Mucosa of stomach (tissue), 1 donor: ENCODE data around the gene TAC4.

Experiments
- H3K27me3 ChIP-seq: one replicate; pipeline ENCODE4 v1.7.0; 2013; ENCODE audit warnings: mild to moderate bottlenecking, low read length; ENCODE audit not compliant: control insufficient read depth, insufficient read depth
- H3K36me3 ChIP-seq: one replicate; pipeline ENCODE4 v1.7.0; 2013; ENCODE audit warnings: low read length; ENCODE audit not compliant: control insufficient read depth, insufficient read depth
- H3K4me1 ChIP-seq: one replicate; pipeline ENCODE4 v1.7.0; 2013; ENCODE audit warnings: mild to moderate bottlenecking, low read length; ENCODE audit not compliant: control insufficient read depth, insufficient read depth
- H3K4me3 ChIP-seq: one replicate; pipeline ENCODE4 v1.7.0; 2013; ENCODE audit warnings: low read length
- H3K9ac ChIP-seq: one replicate; pipeline ENCODE4 v1.7.0; 2013; ENCODE audit warnings: mild to moderate bottlenecking, low read length, moderate library complexity
- H3K9me3 ChIP-seq: one replicate; pipeline ENCODE4 v1.7.0; 2013; ENCODE audit warnings: mild to moderate bottlenecking, low read length, moderate library complexity; ENCODE audit not compliant: control insufficient read depth
- donor health status: Pancreatic carcinoma.

Gene TAC4

DNA sequence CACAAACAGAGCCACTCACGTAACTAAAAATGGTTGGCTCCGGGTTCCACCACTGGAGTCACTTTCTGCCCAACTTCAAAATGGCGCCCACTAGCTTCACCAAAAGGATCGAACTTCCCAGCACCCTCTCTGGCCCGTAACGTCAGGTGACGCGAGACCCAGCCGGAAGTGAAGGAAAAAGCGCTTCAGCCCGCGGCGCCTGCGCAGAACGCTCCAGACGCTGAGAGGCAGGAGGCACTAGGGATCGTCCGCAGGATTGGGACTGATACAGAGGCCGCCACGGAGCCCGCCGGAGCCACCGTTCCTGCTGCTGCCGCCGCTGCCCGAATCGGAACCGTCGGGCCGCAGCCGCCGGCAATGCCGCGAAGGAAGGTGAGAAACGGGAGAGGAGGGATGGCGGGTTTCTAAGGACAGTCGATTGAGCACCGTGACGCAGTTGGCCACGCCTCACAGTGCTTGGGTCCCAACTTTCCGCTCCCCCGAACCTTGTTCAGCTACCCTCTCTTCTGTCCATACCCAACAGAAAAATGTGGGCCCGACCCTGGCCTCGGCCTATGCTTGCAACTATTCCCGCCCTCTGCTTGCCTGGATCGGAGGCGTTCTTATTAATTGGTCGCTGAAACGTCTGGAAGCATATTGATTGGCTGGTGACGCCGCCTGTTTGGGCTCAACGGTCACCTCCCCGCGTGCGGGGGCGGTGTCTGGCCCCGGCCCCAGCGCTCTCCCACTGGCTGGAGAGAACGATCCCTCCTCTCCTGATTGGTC is 59.2 kb downstream of the TAC4 start, which contains the start of gene KAT7:
Gene KAT7, plus strand, starts transcription at position 204 of the 765 bp plus-strand sequence. Its CDS starts 154 bp downstream, at position 358.
- peak within 1 kb of the TSS; percentile 99 for H3K9ac ChIP-seq
- H3K4me1 ChIP-seq = peaks cover 18% of the 10 kb centered on the region
- H3K27me3 ChIP-seq = no peaks in the 10 kb centered on the region

More for the DNA sequence above, 59.2 kb downstream of the TAC4 start, which contains the start of gene KAT7:
- H3K9me3 ChIP-seq = no peaks in the 10 kb centered on the region
- H3K4me3 ChIP-seq = peak within 1 kb of the TSS; percentile 98
- no peaks in the 10 kb centered on the region for H3K36me3 ChIP-seq
